Measurements from ENCODE around the gene S1PR5. TPM values are rescaled to one million over a fixed set of nuclear protein-coding genes. Genes with fewer than 3 reads are reported as not detected.

S1PR5 gene
- total and polyA plus RNA-seq, 4 donors: 0.17 to 0.56 (median 0.34) TPM

GRCh38 chr19:10503002-10503789 is 14.1 kb downstream of the S1PR5 start, which contains the start of gene KEAP1:
TSS of gene KEAP1 (minus strand) at chr19:10503356. CDS start at chr19:10500033, 3,323 bp downstream.
- Histone ChIP-seq H3K4me1 (ENCODE audit: control insufficient read depth in 4 of 4, insufficient read depth in 4 of 4, low read length in 3 of 4) (peaks cover 14 to 44% (median 33%) of the 10 kb centered on the region in 4 donors), H3K4me3 (ENCODE audit: low read depth in 1 of 3, low read length in 3 of 3) (peak within 1 kb of the TSS; percentile 63 to 81 (median 72)), H3K9me3 (ENCODE audit: control insufficient read depth in 4 of 4, low read length in 3 of 4) (no peaks in the 10 kb centered on the region), H3K27ac (ENCODE audit: low read depth in 1 of 2, low read length in 2 of 2) (peak within 1 kb of the TSS; percentile 97), H3K27me3 (ENCODE audit: control insufficient read depth in 4 of 4, insufficient read depth in 4 of 4, low read length in 3 of 4) (no peaks in the 10 kb centered on the region), H3K9ac (ENCODE audit: low read depth in 1 of 2, low read length in 2 of 2) (peak within 1 kb of the TSS; percentile 75 to 88), H3K36me3 (ENCODE audit: control insufficient read depth in 4 of 4, insufficient read depth in 3 of 4, low read depth in 1 of 4, low read length in 3 of 4) (peaks cover 0 to 7% (median 0%) of the 10 kb centered on the region in 4 donors)
- no peak for TF ChIP-seq MAX (IDR thresholded peaks at IDR 0.05)
- TF ChIP-seq HNF4A (conservative IDR thresholded peaks at IDR 0.05): no peak
- TF ChIP-seq FOXA2 (IDR thresholded peaks at IDR 0.05): no peak
- TF ChIP-seq REST (IDR thresholded peaks at IDR 0.05): no peak
- no peak for TF ChIP-seq HNF4G (IDR thresholded peaks at IDR 0.05)
- TF ChIP-seq RAD21 (IDR thresholded peaks at IDR 0.05): no peak
- TF ChIP-seq YY1 (IDR thresholded peaks at IDR 0.05): no peak
- no peak for TF ChIP-seq ZBTB33 (IDR thresholded peaks at IDR 0.05)
- TF ChIP-seq JUND (IDR thresholded peaks at IDR 0.05): no peak
- no peak for TF ChIP-seq ATF3 (IDR thresholded peaks at IDR 0.05)
- no peak for TF ChIP-seq TAF1 (conservative IDR thresholded peaks at IDR 0.05)
- TF ChIP-seq, protein P1, sequence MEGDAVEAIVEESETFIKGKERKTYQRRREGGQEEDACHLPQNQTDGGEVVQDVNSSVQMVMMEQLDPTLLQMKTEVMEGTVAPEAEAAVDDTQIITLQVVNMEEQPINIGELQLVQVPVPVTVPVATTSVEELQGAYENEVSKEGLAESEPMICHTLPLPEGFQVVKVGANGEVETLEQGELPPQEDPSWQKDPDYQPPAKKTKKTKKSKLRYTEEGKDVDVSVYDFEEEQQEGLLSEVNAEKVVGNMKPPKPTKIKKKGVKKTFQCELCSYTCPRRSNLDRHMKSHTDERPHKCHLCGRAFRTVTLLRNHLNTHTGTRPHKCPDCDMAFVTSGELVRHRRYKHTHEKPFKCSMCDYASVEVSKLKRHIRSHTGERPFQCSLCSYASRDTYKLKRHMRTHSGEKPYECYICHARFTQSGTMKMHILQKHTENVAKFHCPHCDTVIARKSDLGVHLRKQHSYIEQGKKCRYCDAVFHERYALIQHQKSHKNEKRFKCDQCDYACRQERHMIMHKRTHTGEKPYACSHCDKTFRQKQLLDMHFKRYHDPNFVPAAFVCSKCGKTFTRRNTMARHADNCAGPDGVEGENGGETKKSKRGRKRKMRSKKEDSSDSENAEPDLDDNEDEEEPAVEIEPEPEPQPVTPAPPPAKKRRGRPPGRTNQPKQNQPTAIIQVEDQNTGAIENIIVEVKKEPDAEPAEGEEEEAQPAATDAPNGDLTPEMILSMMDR (IDR thresholded peaks at IDR 0.05; ENCODE audit: low read depth, low read length, missing input control): no peak
- TF ChIP-seq EGR1 (IDR thresholded peaks at IDR 0.05; ENCODE audit: low read depth in 2 of 2): no peak
- no peak for TF ChIP-seq FOXA1 (IDR thresholded peaks at IDR 0.05)
- no peak for TF ChIP-seq RXRA (IDR thresholded peaks at IDR 0.05)
- no peak for TF ChIP-seq SP1 (IDR thresholded peaks at IDR 0.05)
- TF ChIP-seq NR2F2 (IDR thresholded peaks at IDR 0.05): no peak
- no peak for TF ChIP-seq GABPA (IDR thresholded peaks at IDR 0.05 in 1 of 2, conservative IDR thresholded peaks at IDR 0.05 in 1 of 2)
- WGBS: 5% methylated on average over 73 of the region's 73 CpGs
- DNase-seq (ENCODE audit: low spot score): peak; percentile 68

Data from liver (tissue), 9 donors.